ENCODE results near the gene TBC1D20.

DNA sequence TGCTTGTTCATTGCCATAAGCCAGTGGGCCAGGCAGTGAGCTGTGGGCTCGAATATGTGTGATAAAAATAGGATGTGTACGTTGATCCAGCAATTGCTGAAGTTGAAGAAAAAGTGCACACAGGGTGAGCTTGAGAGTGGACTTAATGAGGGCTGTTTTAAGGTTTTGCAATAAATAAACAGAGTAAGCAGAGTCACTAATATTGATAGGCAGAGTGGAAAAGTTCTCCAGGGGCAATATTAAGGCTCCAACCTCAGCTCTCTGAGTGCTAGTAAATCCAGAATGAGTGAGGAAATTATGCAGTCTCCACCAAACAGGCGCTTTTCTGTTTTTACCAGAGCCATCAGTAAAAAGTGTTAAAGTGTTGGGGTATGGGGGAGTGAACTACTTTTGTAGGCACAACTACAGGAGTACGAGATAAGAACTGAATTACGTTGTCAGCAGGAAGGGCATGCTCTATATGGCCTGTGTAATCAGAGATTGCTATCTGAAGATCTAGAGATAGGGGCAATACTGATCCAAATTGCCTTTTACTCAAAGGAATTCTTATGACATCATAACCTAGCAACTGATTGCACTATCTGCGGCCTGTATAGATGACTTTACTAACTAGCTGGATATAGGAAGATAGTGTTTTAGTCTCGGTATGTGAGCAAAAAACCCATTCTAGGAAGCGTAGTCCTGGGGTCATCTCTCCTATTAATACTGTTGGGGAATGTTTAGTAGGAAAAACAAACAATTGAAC, 7.6 kb upstream of the TBC1D20 start:
- no peak for TF ChIP-seq YY1 (IDR thresholded peaks at IDR 0.05; ENCODE audit: extremely low read depth, insufficient replicate concordance, low read depth, low read length)
- TF ChIP-seq, protein P1, sequence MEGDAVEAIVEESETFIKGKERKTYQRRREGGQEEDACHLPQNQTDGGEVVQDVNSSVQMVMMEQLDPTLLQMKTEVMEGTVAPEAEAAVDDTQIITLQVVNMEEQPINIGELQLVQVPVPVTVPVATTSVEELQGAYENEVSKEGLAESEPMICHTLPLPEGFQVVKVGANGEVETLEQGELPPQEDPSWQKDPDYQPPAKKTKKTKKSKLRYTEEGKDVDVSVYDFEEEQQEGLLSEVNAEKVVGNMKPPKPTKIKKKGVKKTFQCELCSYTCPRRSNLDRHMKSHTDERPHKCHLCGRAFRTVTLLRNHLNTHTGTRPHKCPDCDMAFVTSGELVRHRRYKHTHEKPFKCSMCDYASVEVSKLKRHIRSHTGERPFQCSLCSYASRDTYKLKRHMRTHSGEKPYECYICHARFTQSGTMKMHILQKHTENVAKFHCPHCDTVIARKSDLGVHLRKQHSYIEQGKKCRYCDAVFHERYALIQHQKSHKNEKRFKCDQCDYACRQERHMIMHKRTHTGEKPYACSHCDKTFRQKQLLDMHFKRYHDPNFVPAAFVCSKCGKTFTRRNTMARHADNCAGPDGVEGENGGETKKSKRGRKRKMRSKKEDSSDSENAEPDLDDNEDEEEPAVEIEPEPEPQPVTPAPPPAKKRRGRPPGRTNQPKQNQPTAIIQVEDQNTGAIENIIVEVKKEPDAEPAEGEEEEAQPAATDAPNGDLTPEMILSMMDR (IDR thresholded peaks at IDR 0.05 in 2 of 3, conservative IDR thresholded peaks at IDR 0.05 in 1 of 3; ENCODE audit: borderline replicate concordance in 1 of 3, insufficient read depth in 1 of 3, low read depth in 2 of 3, low read length in 2 of 3) = no peak
- no peak for TF ChIP-seq RAD21 (IDR thresholded peaks at IDR 0.05; ENCODE audit: low read depth)
- no peak for TF ChIP-seq EZH2 (IDR thresholded peaks at IDR 0.05)
- no peak for TF ChIP-seq CEBPB (IDR thresholded peaks at IDR 0.05; ENCODE audit: low read depth)
- TF ChIP-seq TCF7L2 (IDR thresholded peaks at IDR 0.05; ENCODE audit: borderline replicate concordance, extremely low read depth, insufficient read depth, insufficient read length) = no peak
- TF ChIP-seq POLR2AphosphoS5 (IDR thresholded peaks at IDR 0.05; ENCODE audit: low read depth, low read length) = no peak
- TF ChIP-seq, protein P2, sequence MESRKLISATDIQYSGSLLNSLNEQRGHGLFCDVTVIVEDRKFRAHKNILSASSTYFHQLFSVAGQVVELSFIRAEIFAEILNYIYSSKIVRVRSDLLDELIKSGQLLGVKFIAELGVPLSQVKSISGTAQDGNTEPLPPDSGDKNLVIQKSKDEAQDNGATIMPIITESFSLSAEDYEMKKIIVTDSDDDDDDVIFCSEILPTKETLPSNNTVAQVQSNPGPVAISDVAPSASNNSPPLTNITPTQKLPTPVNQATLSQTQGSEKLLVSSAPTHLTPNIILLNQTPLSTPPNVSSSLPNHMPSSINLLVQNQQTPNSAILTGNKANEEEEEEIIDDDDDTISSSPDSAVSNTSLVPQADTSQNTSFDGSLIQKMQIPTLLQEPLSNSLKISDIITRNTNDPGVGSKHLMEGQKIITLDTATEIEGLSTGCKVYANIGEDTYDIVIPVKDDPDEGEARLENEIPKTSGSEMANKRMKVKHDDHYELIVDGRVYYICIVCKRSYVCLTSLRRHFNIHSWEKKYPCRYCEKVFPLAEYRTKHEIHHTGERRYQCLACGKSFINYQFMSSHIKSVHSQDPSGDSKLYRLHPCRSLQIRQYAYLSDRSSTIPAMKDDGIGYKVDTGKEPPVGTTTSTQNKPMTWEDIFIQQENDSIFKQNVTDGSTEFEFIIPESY (IDR thresholded peaks at IDR 0.05; ENCODE audit: extremely low read depth, insufficient replicate concordance, low read length) = no peak
- no peak for TF ChIP-seq POLR2A (IDR thresholded peaks at IDR 0.05; ENCODE audit: borderline replicate concordance, extremely low read depth, insufficient read depth, insufficient read length)
- TF ChIP-seq ZFX (IDR thresholded peaks at IDR 0.05) = no peak
